NCI-H2029 (cell line): ENCODE data around the gene CASQ1.

Source experiments
- DNase-seq: peaks from one replicate; lab custom pipeline; 2025; lab: John Stamatoyannopoulos, UW

The CASQ1 gene

DNA sequence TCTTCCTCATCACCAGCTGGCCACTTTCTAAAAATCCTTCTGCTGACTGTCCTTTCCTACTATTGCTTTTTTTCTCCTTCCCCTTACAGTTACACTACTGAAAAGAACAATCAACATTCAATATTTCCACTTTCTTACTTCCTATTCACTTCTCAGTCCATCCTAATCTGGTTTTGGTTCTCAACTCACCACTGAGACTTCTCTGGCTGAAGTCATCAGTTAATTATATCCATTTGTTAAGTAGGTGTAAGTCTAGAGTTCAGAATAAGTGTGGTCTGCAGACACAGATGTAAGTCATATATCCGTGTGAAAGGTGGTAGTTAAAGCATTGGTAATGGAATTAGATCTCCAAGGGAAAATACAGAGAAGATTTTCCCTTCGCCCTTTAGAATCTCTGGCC lies 36.2 kb downstream of the CASQ1 start:
- DNase-seq = no peak

DNA sequence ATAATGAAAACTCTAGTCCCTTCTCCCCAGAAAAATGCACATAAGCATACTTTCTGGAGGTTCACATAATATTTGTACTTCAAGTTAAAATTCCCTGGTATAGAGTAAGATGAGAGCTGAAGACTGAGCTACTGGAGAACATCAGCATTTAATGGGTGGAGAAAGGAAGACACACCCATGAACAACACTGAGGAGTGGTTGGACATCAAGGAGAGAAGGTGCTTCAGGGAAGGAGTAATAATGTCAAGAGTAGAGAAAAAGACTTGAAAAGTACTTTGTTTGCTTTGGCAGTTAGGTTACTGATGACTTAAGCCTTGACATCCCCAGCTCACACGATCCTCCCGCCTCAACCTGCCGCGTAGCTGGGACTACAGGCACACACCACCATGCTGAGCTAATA lies 36.7 kb downstream of the CASQ1 start:
- DNase-seq = no peak

GRCh38 chr1:160227561-160227960 lies 37.2 kb downstream of the CASQ1 start:
- DNase-seq = no peak

DNA sequence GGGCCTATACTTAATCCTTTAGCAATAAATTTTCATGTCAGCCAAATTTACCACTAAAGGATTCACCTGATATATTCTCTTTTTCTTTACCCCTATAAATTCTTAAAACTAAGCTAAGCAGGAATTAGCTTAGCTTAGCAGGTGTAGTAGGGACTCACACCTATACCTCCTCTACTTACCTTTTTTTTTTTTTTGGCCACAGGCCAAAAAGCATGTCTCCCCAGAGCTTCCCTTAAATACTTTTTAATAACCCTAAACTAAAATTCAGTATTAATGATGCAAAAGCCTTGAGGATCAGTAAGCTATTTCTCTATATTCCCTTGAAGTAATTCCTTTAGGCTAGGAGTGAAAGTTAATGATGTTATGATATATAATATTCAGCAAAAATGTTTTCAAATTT lies 38.1 kb downstream of the CASQ1 start:
- DNase-seq = no peak

DNA sequence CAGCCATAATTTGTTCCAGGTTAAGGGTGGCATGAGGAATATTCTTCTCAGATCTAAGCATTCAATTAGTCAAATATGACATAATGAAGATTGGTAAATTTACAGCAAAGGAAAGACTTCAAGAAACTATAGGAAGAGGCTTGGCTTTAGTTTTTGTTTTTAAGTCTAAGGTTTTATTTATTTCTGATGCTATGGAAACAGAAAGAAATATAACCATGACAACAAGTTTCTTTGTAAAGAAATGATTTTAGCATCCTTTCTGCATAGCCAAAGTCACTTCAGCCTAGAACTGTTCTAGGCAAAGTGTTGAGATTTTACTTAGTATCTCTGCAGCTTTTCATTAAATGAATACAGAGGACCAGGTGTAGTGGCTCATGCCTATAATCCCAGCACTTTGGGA lies 42.5 kb downstream of the CASQ1 start:
- DNase-seq = no peak

DNA sequence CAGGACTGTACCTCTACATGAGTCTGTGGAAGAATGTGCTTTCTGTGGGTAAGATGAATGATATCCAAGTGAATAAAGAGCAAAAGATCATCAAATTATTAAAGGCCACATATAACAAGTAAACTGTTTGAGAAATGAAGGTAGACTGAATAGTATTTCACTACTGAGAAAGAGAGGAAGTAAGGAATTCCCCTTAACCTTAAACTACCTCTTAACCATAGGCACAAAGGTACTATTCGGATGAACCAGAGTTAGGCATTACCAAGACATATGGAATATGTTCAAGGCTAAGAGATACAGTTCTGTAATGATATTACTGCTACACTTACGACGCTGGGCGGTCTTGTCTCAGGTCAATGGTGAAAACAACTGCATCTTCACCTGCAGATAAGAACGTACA lies 46.4 kb downstream of the CASQ1 start:
- DNase-seq = no peak

DNA sequence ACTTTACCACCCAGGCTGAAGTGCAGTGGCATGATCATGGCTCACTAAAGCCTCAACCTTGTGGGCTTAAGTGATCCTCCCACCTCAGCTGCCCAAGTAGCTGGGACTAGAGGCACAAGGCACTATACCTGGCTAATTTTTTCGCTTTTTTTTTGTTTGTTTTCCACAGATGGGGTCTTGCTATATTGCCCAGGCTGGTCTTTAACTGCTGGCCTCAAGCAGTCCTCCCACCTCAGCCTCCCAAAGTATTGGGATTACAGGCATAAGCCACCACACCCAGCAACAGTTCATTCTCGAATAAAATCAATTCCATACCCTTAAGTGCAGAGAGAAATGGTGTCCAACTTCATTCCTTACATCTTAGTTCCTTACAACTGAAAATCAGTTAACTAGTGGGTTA lies 47.2 kb downstream of the CASQ1 start:
- DNase-seq = no peak

DNA sequence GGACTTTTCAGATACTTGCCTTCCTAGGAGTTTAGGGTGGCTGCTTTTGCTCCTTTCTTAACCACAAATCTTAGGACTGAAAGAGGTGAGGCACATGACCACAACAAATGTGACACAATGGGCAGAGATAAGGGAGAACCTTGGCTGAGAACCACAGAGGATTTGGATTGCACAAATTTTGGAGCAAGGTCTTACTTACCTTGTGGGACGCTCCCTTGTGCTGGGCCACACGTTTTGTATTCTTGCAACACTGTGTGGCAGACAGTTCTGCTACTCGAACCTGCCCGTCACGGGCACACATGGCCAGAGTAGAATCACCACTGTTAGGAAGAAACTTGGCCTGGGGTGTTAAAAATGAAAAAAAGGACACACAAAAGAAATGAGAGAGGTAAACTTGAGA lies 48.0 kb downstream of the CASQ1 start:
- DNase-seq = no peak

GRCh38 chr1:160239582-160240299 lies 49.4 kb downstream of the CASQ1 start:
- no peak for DNase-seq

DNA sequence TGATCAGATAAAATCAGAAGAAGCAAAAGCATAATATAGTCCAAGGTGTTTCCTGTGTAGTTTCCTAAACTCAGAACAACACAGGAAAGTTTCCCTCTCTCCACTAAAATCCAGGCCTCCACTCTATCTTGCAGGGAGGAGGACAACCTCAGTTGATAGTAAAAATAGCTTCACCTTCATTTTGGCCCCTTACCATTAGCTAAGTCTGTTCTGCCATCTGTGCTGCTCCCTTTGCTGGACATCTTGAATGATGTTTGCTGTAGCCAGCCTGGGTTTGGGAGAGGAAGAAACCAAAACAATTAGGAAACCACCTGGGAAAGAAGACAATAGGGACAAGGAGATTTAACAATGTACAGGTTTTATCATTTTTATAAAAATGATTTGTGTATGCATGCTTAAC lies 53.4 kb downstream of the CASQ1 start:
- DNase-seq = no peak

DNA sequence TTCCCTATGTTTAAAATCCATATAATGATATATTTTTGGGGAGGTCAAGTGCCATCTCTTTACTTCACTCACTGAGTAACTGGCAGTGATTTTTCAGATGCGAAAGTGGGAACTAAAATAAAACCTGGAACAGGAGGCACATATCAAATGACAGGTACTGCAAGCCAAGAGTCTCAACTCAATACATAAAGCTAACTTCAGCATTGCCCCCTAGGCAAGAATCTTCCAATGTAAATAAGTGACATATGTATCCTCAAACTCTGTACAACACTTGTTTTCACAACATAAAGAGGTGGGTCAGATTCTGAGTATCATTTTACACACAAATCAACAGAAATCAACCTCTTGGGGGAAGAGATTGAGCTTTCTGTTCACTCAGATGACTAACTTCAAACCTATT lies 53.8 kb downstream of the CASQ1 start:
- DNase-seq = no peak

DNA sequence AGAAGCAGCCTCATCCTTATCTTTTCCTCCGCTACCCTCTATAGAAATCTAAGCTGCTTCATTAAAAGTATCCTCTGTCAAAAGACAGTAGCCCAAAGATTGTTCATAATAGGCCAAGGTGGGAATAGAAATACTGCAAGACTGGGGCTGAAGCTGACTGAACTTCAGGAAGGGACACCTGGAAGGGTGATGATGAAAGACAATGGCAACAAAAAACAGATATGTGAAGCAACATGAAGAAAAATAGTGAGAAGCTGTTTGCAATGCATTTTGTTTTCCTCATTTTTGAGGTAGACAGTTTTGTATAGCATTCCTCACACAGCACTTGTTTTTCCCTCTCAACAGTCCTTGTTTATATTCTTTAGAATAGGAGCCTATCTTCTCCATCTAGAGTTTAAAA lies 55.1 kb downstream of the CASQ1 start:
- no peak for DNase-seq

DNA sequence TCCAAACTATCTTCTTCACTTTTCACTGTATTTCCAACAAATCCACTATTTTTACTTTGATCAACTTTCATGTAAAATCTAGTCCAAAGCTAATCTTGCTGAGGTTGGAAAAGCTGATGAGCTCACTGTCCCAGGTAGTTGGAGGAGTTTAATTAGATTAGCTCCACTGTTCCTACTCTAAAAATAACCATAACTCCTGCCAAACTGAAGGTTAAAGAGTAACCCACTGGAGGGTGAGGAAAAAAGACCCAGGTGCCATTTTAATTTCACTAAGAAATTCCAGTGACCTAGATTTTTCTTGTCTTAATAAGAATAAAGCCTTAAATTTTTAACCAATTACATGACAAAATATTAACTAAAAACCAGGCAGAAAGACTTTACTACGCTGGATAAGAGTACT lies 56.7 kb downstream of the CASQ1 start:
- no peak for DNase-seq

DNA sequence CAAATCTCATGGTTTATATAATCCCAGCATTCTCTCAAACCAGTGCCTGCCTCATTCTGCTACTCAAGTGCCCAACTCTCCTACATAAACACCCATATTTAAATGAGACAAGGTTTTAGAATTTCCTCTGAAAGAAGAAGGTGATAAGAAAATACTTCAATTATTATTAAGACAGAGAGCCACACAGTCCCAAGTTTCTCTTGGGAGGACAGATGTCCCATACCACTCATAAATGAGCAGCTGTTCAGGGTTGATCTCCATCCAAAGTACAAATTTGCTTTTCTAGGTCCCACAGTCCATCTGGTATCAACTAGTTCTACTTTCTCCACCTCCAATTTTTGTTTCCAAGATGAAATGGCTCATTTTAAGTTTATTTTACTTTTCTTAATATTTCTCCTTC lies 60.6 kb downstream of the CASQ1 start:
- no peak for DNase-seq
